Measurements from ENCODE around the gene DPYD. TPM values are rescaled to one million over a fixed set of nuclear protein-coding genes. Genes with fewer than 3 reads are reported as not detected.

DPYD gene
- total and polyA plus RNA-seq, 4 donors, result 16.2 to 51.3 (median 29.1) TPM

DNA sequence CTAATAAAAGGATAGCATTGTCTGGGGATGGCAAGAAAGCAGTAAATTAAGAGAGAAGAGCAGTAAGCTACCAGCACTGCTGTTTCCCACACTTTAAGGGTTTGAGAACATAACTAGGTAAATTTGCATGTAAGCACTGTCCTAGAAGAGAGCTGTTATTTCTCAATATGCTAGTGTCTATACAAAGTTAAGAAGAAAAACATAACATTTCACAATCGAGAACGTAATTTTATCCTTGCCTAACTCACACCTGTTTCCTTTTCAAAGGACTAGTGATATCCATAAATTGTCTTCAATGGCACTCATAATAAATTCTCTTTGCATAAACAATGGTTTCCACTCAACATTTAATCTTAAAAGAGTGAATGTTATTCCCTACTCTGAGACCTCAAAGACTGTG lies 623.2 kb downstream of the DPYD start:
- ATAC-seq (ENCODE audit: low FRiP score) (no peak), DNase-seq (no peak)
- Histone ChIP-seq H3K4me3 (ENCODE audit: low read length in 2 of 2) (no peak overlapping the region), H3K36me3 (ENCODE audit: control insufficient read depth in 1 of 2, insufficient read depth in 2 of 2, low read length in 1 of 2) (no peaks in the 10 kb centered on the region), H3K9me3 (ENCODE audit: control insufficient read depth, low read length) (no peaks in the 10 kb centered on the region), H3K4me1 (ENCODE audit: control insufficient read depth in 1 of 2, insufficient read depth in 2 of 2, low read length in 2 of 2) (no peaks in the 10 kb centered on the region), H3K27ac (ENCODE audit: low read depth in 1 of 2, low read length in 2 of 2) (no peak overlapping the region), H3K27me3 (ENCODE audit: control insufficient read depth in 1 of 2, insufficient read depth in 2 of 2, low read length in 1 of 2) (no peaks in the 10 kb centered on the region)
- 77 to 86% methylated on average over 2 of the region's 2 CpGs for WGBS, 2 donors
- intact Hi-C loops (cut with DNase I), result no loop called here

GRCh38 chr1:97281962-97282361 lies 638.9 kb downstream of the DPYD start:
- no peak overlapping the region for H3K27ac ChIP-seq (ENCODE audit: low read depth in 1 of 2, low read length in 2 of 2)
- WGBS, 2 donors, result 74 to 81% methylated on average over 1 of the region's 1 CpG
- no peak overlapping the region for H3K4me3 ChIP-seq (ENCODE audit: low read length in 2 of 2)
- H3K36me3 ChIP-seq (ENCODE audit: control insufficient read depth in 1 of 2, insufficient read depth in 2 of 2, low read length in 1 of 2), result no peaks in the 10 kb centered on the region
- no peaks in the 10 kb centered on the region for H3K27me3 ChIP-seq (ENCODE audit: control insufficient read depth in 1 of 2, insufficient read depth in 2 of 2, low read length in 1 of 2)
- intact Hi-C loops (cut with DNase I), result no loop called here
- H3K9me3 ChIP-seq (ENCODE audit: control insufficient read depth, low read length), result no peaks in the 10 kb centered on the region
- H3K4me1 ChIP-seq (ENCODE audit: control insufficient read depth in 1 of 2, insufficient read depth in 2 of 2, low read length in 2 of 2), result no peaks in the 10 kb centered on the region
- DNase-seq, result no peak
- ATAC-seq (ENCODE audit: low FRiP score), result no peak

- Histone ChIP-seq H3K4me3 (ENCODE audit: low read length in 2 of 2) (no peak overlapping the region), H3K36me3 (ENCODE audit: control insufficient read depth in 1 of 2, insufficient read depth in 2 of 2, low read length in 1 of 2) (no peaks in the 10 kb centered on the region), H3K9me3 (ENCODE audit: control insufficient read depth, low read length) (no peaks in the 10 kb centered on the region), H3K27me3 (ENCODE audit: control insufficient read depth in 1 of 2, insufficient read depth in 2 of 2, low read length in 1 of 2) (no peaks in the 10 kb centered on the region), H3K4me1 (ENCODE audit: control insufficient read depth in 1 of 2, insufficient read depth in 2 of 2, low read length in 2 of 2) (no peaks in the 10 kb centered on the region), H3K27ac (ENCODE audit: low read depth in 1 of 2, low read length in 2 of 2) (no peak overlapping the region)
- DNase-seq (no peak), ATAC-seq (ENCODE audit: low FRiP score) (no peak)
- WGBS, 2 donors, result 92 to 93% methylated on average over 2 of the region's 2 CpGs
- intact Hi-C loops (cut with DNase I), result no loop called here
These were observed 642.8 kb downstream of the DPYD start for GRCh38 chr1:97277891-97278654.

GRCh38 chr1:97271916-97272788 lies 648.7 kb downstream of the DPYD start:
- DNase-seq (no peak), ATAC-seq (ENCODE audit: low FRiP score) (no peak)
- Histone ChIP-seq H3K4me3 (ENCODE audit: low read length in 2 of 2) (no peak overlapping the region), H3K36me3 (ENCODE audit: control insufficient read depth in 1 of 2, insufficient read depth in 2 of 2, low read length in 1 of 2) (no peaks in the 10 kb centered on the region), H3K27ac (ENCODE audit: low read depth in 1 of 2, low read length in 2 of 2) (no peak overlapping the region), H3K4me1 (ENCODE audit: control insufficient read depth in 1 of 2, insufficient read depth in 2 of 2, low read length in 2 of 2) (no peaks in the 10 kb centered on the region), H3K27me3 (ENCODE audit: control insufficient read depth in 1 of 2, insufficient read depth in 2 of 2, low read length in 1 of 2) (no peaks in the 10 kb centered on the region), H3K9me3 (ENCODE audit: control insufficient read depth, low read length) (no peaks in the 10 kb centered on the region)
- intact Hi-C loops (cut with DNase I), result no loop called here
- WGBS, 2 donors, result 14 to 21% methylated on average over 6 of the region's 6 CpGs

GRCh38 chr1:97270508-97271307 lies 650.1 kb downstream of the DPYD start:
- Histone ChIP-seq H3K4me1 (ENCODE audit: control insufficient read depth in 1 of 2, insufficient read depth in 2 of 2, low read length in 2 of 2) (no peaks in the 10 kb centered on the region), H3K9me3 (ENCODE audit: control insufficient read depth, low read length) (no peaks in the 10 kb centered on the region), H3K27ac (ENCODE audit: low read depth in 1 of 2, low read length in 2 of 2) (no peak overlapping the region), H3K27me3 (ENCODE audit: control insufficient read depth in 1 of 2, insufficient read depth in 2 of 2, low read length in 1 of 2) (no peaks in the 10 kb centered on the region), H3K36me3 (ENCODE audit: control insufficient read depth in 1 of 2, insufficient read depth in 2 of 2, low read length in 1 of 2) (no peaks in the 10 kb centered on the region), H3K4me3 (ENCODE audit: low read length in 2 of 2) (no peak overlapping the region)
- ATAC-seq (ENCODE audit: low FRiP score), result no peak
- intact Hi-C loops (cut with DNase I), result no loop called here
- DNase-seq, result no peak
- WGBS, 2 donors, result 27 to 37% methylated on average over 3 of the region's 3 CpGs

DNA sequence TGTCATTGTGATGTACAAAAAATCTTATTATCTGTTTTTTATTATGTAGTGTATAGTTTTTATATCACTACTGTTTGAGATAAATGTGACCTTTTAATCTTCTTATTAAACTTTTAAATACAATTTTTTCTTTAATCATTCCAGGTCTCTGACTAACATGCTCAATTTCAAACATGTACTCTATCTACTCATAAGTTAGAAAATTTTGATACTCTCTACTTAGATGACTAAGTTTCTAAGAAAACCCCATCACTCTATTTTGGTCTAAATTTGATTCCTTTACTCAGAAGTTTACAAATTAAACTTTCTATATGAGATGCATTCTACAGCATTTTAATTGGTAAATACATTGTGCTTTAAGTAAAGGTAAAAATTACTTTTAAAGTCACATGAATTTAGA lies 655.2 kb downstream of the DPYD start:
- Histone ChIP-seq H3K36me3 (ENCODE audit: control insufficient read depth in 1 of 2, insufficient read depth in 2 of 2, low read length in 1 of 2) (no peaks in the 10 kb centered on the region), H3K4me3 (ENCODE audit: low read length in 2 of 2) (no peak overlapping the region), H3K27ac (ENCODE audit: low read depth in 1 of 2, low read length in 2 of 2) (no peak overlapping the region), H3K9me3 (ENCODE audit: control insufficient read depth, low read length) (no peaks in the 10 kb centered on the region), H3K4me1 (ENCODE audit: control insufficient read depth in 1 of 2, insufficient read depth in 2 of 2, low read length in 2 of 2) (no peaks in the 10 kb centered on the region), H3K27me3 (ENCODE audit: control insufficient read depth in 1 of 2, insufficient read depth in 2 of 2, low read length in 1 of 2) (no peaks in the 10 kb centered on the region)
- intact Hi-C loops (cut with DNase I), result no loop called here
- no peak for DNase-seq
- no peak for ATAC-seq (ENCODE audit: low FRiP score)

GRCh38 chr1:97262842-97263241 lies 658.0 kb downstream of the DPYD start:
- ATAC-seq (ENCODE audit: low FRiP score) (no peak), DNase-seq (no peak)
- H3K4me3 ChIP-seq (ENCODE audit: low read length in 2 of 2), result no peak overlapping the region
- 17 to 39% methylated on average over 1 of the region's 1 CpG for WGBS, 2 donors
- H3K36me3 ChIP-seq (ENCODE audit: control insufficient read depth in 1 of 2, insufficient read depth in 2 of 2, low read length in 1 of 2), result no peaks in the 10 kb centered on the region
- H3K27me3 ChIP-seq (ENCODE audit: control insufficient read depth in 1 of 2, insufficient read depth in 2 of 2, low read length in 1 of 2), result no peaks in the 10 kb centered on the region
- no peak overlapping the region for H3K27ac ChIP-seq (ENCODE audit: low read depth in 1 of 2, low read length in 2 of 2)
- intact Hi-C loops (cut with DNase I), result no loop called here
- H3K4me1 ChIP-seq (ENCODE audit: control insufficient read depth in 1 of 2, insufficient read depth in 2 of 2, low read length in 2 of 2), result no peaks in the 10 kb centered on the region
- H3K9me3 ChIP-seq (ENCODE audit: control insufficient read depth, low read length), result no peaks in the 10 kb centered on the region

DNA sequence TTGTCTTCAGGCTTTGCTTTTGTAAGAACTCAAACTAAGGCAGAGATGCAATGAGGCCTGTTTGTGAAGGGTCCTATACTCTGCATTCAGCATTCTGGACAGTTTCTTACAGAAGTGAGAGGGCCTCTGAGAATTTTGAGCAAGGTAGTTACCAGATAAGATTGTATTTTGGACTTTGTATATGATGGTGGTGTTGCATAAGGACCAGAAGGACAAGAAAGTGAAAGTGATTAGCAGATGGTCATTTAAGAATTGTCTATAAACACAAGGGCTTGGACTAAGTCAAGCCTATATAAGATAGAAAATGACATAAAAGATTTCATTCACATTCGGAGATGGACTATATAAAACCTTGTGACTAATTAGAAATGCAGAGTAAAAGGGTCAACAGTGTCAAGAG lies 662.2 kb downstream of the DPYD start:
- no peaks in the 10 kb centered on the region for H3K4me1 ChIP-seq (ENCODE audit: control insufficient read depth in 1 of 2, insufficient read depth in 2 of 2, low read length in 2 of 2)
- H3K9me3 ChIP-seq (ENCODE audit: control insufficient read depth, low read length), result no peaks in the 10 kb centered on the region
- intact Hi-C loops (cut with DNase I), result no loop called here
- H3K27me3 ChIP-seq (ENCODE audit: control insufficient read depth in 1 of 2, insufficient read depth in 2 of 2, low read length in 1 of 2), result no peaks in the 10 kb centered on the region
- no peaks in the 10 kb centered on the region for H3K36me3 ChIP-seq (ENCODE audit: control insufficient read depth in 1 of 2, insufficient read depth in 2 of 2, low read length in 1 of 2)
- no peak overlapping the region for H3K27ac ChIP-seq (ENCODE audit: low read depth in 1 of 2, low read length in 2 of 2)
- H3K4me3 ChIP-seq (ENCODE audit: low read length in 2 of 2), result no peak overlapping the region
- 92 to 95% methylated on average over 1 of the region's 1 CpG for WGBS, 2 donors
- ATAC-seq (ENCODE audit: low FRiP score), result no peak
- no peak for DNase-seq
